ENCODE results near the gene TTC5. TPM values are rescaled to one million over a fixed set of nuclear protein-coding genes. Genes with fewer than 3 reads are reported as not detected.

TTC5 gene
- total and polyA plus RNA-seq, 2 donors (not counting 3 experiments of a cell fraction or from before 2014, with no cell fraction given) = 10.9 to 22.9 TPM

- DNase-seq (ENCODE audit: low read depth, low spot score) (no peak), FAIRE-seq (no peak)
- ChIA-PET CTCF (interaction anchor here (1.0 kb wide), 1 partner anchor 11 kb away, joined by 3 read pairs; the partner anchor contains the start of gene TTC5), POLR2A (no interaction called here)
- Histone ChIP-seq H3K9me3 (replicated peaks; ENCODE audit: control insufficient read depth, insufficient read depth, low read length) (no peaks in the 10 kb centered on the region), H3K27ac (ENCODE audit: insufficient read depth, low read depth, low read length) (no peak overlapping the region), H4K20me1 (replicated peaks; ENCODE audit: control insufficient read depth, extremely low read depth, insufficient read depth, low read length) (no peaks in the 10 kb centered on the region), H3K36me3 (ENCODE audit: control insufficient read depth in 2 of 2, extremely low read depth in 1 of 2, insufficient read depth in 2 of 2, low read length in 2 of 2) (peaks cover 18 to 21% of the 10 kb centered on the region in 2 experiments), H3K79me2 (ENCODE audit: control insufficient read depth, insufficient read depth, low read length) (no peaks in the 10 kb centered on the region), H3K4me1 (ENCODE audit: control insufficient read depth, extremely low read depth, insufficient read depth, low read length) (no peaks in the 10 kb centered on the region), H3K9ac (replicated peaks; ENCODE audit: extremely low read depth, insufficient read depth, low read length) (no peak overlapping the region), H2AFZ (ENCODE audit: low read depth, low read length) (no peak overlapping the region), H3K4me2 (ENCODE audit: insufficient read depth, low read length) (no peak overlapping the region), H3K4me3 (replicated peaks in 1 of 3; ENCODE audit: insufficient read depth in 1 of 3, low read depth in 1 of 3, low read length in 3 of 3) (no peak overlapping the region), H3K9me1 (replicated peaks; ENCODE audit: control insufficient read depth, extremely low read depth, insufficient read depth, low read length) (no peaks in the 10 kb centered on the region), H3K27me3 (ENCODE audit: control insufficient read depth in 2 of 2, insufficient read depth in 2 of 2, low read length in 2 of 2) (no peaks in the 10 kb centered on the region)
- TF ChIP-seq GATA2 (IDR thresholded peaks at IDR 0.05; ENCODE audit: insufficient read depth, insufficient read length, low read depth, low read length) (no peak), POLR2A (IDR thresholded peaks at IDR 0.05; ENCODE audit: low read depth, low read length) (no peak), POLR2AphosphoS5 (IDR thresholded peaks at IDR 0.05; ENCODE audit: insufficient read depth, low read depth, low read length) (no peak), JUN (IDR thresholded peaks at IDR 0.05; ENCODE audit: borderline replicate concordance, insufficient read depth, insufficient read length, low read depth) (no peak), EZH2 (IDR thresholded peaks at IDR 0.05; ENCODE audit: borderline replicate concordance, low read depth, low read length, severe bottlenecking) (no peak), FOS (IDR thresholded peaks at IDR 0.05; ENCODE audit: borderline replicate concordance, insufficient read depth, low read length) (no peak)
- intact Hi-C loops (cut with micrococcal nuclease) (no loop called here), dilution Hi-C loops (cut with MboI; ENCODE audit: extremely low pct_ligation_motif_present, low sequenced_read_pairs) (no loop called here)
- no TSS peak for BruUV-seq (replicated peaks)
Observed at GRCh38 chr14:20295067-20295466, 10.7 kb downstream of the TTC5 start.

GRCh38 chr14:20294636-20295035 is 11.1 kb downstream of the TTC5 start:
- dilution Hi-C loops (cut with MboI; ENCODE audit: extremely low pct_ligation_motif_present, low sequenced_read_pairs) = no loop called here
- FAIRE-seq (no peak), DNase-seq (ENCODE audit: low read depth, low spot score) (no peak)
- no TSS peak for BruUV-seq (replicated peaks)
- Histone ChIP-seq H3K36me3 (ENCODE audit: control insufficient read depth in 2 of 2, extremely low read depth in 1 of 2, insufficient read depth in 2 of 2, low read length in 2 of 2) (peaks cover 18 to 21% of the 10 kb centered on the region in 2 experiments), H3K9me3 (replicated peaks; ENCODE audit: control insufficient read depth, insufficient read depth, low read length) (no peaks in the 10 kb centered on the region), H3K9ac (replicated peaks; ENCODE audit: extremely low read depth, insufficient read depth, low read length) (no peak overlapping the region), H3K4me2 (ENCODE audit: insufficient read depth, low read length) (no peak overlapping the region), H3K4me1 (ENCODE audit: control insufficient read depth, extremely low read depth, insufficient read depth, low read length) (no peaks in the 10 kb centered on the region), H2AFZ (ENCODE audit: low read depth, low read length) (no peak overlapping the region), H3K4me3 (replicated peaks in 1 of 3; ENCODE audit: insufficient read depth in 1 of 3, low read depth in 1 of 3, low read length in 3 of 3) (no peak overlapping the region), H3K79me2 (ENCODE audit: control insufficient read depth, insufficient read depth, low read length) (no peaks in the 10 kb centered on the region), H4K20me1 (replicated peaks; ENCODE audit: control insufficient read depth, extremely low read depth, insufficient read depth, low read length) (no peaks in the 10 kb centered on the region), H3K27ac (ENCODE audit: insufficient read depth, low read depth, low read length) (no peak overlapping the region), H3K9me1 (replicated peaks; ENCODE audit: control insufficient read depth, extremely low read depth, insufficient read depth, low read length) (no peaks in the 10 kb centered on the region), H3K27me3 (ENCODE audit: control insufficient read depth in 2 of 2, insufficient read depth in 2 of 2, low read length in 2 of 2) (no peaks in the 10 kb centered on the region)
- ChIA-PET POLR2A (no interaction called here), CTCF (interaction anchor here (1.0 kb wide), 1 partner anchor 12 kb away, joined by 3 read pairs; the partner anchor contains the start of gene TTC5)
- intact Hi-C loops (cut with micrococcal nuclease) = no loop called here
- no peak for TF ChIP-seq FOS (IDR thresholded peaks at IDR 0.05; ENCODE audit: borderline replicate concordance, insufficient read depth, low read length)
- TF ChIP-seq POLR2A (IDR thresholded peaks at IDR 0.05; ENCODE audit: low read depth, low read length) = no peak
- TF ChIP-seq GATA2 (IDR thresholded peaks at IDR 0.05; ENCODE audit: insufficient read depth, insufficient read length, low read depth, low read length) = no peak
- no peak for TF ChIP-seq POLR2AphosphoS5 (IDR thresholded peaks at IDR 0.05; ENCODE audit: insufficient read depth, low read depth, low read length)
- no peak for TF ChIP-seq JUN (IDR thresholded peaks at IDR 0.05; ENCODE audit: borderline replicate concordance, insufficient read depth, insufficient read length, low read depth)
- TF ChIP-seq MAX (IDR thresholded peaks at IDR 0.05; ENCODE audit: insufficient read depth, insufficient read length) = no peak
- TF ChIP-seq MYC (IDR thresholded peaks at IDR 0.05; ENCODE audit: low read depth, low read length) = no peak
- TF ChIP-seq CTCF (IDR thresholded peaks at IDR 0.05; ENCODE audit: extremely low read depth in 1 of 2, insufficient read depth in 1 of 2, low read depth in 1 of 2, low read length in 2 of 2) = no peak
- TF ChIP-seq EZH2 (IDR thresholded peaks at IDR 0.05; ENCODE audit: borderline replicate concordance, low read depth, low read length, severe bottlenecking) = no peak

Data from endothelial cell of umbilical vein (primary cell).